A549 (cell line): ENCODE results near the gene DHRS11.

Experiments
- CTCF ChIP-seq: fragments of >200 bp; sonication (Bioruptor Twin); formaldehyde crosslinking; IDR thresholded peaks from 3 replicates; pipeline ENCODE4 v1.5.1; 2016
- ESRRA ChIP-seq: fragments of 150-350 bp; IDR thresholded peaks from 2 replicates; pipeline ENCODE4 v1.6.1; 2014; ENCODE audit warnings: mild to moderate bottlenecking, low read length, borderline replicate concordance
- FOSL2 ChIP-seq, 2 experiments: fragments of 450-650 bp in 1 of 2; fragments of >200 bp in 1 of 2; sonication (Bioruptor Twin) in 1 of 2; formaldehyde crosslinking; IDR thresholded peaks; 2 replicates each; pipeline versions ENCODE4 v1.5.0 to v1.6.1; 2016 to 2020; ENCODE audit warnings: mild to moderate bottlenecking in 1 of 2, moderate library complexity in 1 of 2
- HMGXB4 ChIP-seq: fragments of 250-450 bp; sonication (Bioruptor Pico); IDR thresholded peaks from 2 replicates; pipeline ENCODE4 v1.5.0; 2021; ENCODE audit warnings: mild to moderate bottlenecking, moderate library complexity, borderline replicate concordance
- HOXB13 ChIP-seq: fragments of 250-450 bp; sonication (Bioruptor Pico); IDR thresholded peaks from 2 replicates; pipeline ENCODE4 v1.5.0; 2020; ENCODE audit warnings: low read depth, mild to moderate bottlenecking, moderate library complexity
- HOXB5 ChIP-seq: fragments of 250-450 bp; sonication (Bioruptor Pico); IDR thresholded peaks from 2 replicates; pipeline ENCODE4 v1.5.0; 2020; ENCODE audit warnings: mild to moderate bottlenecking, moderate library complexity
- MAX ChIP-seq: IDR thresholded peaks from 2 replicates; pipeline ENCODE4 v1.6.1; 2012
- POLR2A ChIP-seq: IDR thresholded peaks from 2 replicates; pipeline ENCODE4 v1.6.1; 2012; ENCODE audit warnings: mild to moderate bottlenecking, low read length
- RCOR1 ChIP-seq: fragments of 150-350 bp; IDR thresholded peaks from 2 replicates; pipeline ENCODE4 v1.6.1; 2014; ENCODE audit warnings: antibody characterized with exemption, low read length, low read depth
- REST ChIP-seq: fragments of 200-600 bp; sonication (generic); IDR thresholded peaks from 2 replicates; pipeline ENCODE4 v1.6.1; 2016; ENCODE audit warnings: antibody characterized with exemption, mild to moderate bottlenecking, moderate library complexity
- RFX5 ChIP-seq: fragments of 450-650 bp; IDR thresholded peaks from 2 replicates; pipeline ENCODE4 v1.7.1; 2014; ENCODE audit warnings: antibody characterized with exemption, mild to moderate bottlenecking, moderate library complexity
- RNF2 ChIP-seq: fragments of 200-600 bp; sonication (generic); IDR thresholded peaks from 2 replicates; pipeline ENCODE4 v1.6.1; 2016; ENCODE audit warnings: low read depth, mild to moderate bottlenecking, antibody characterized with exemption, moderate library complexity, borderline replicate concordance

GRCh38 chr17:36612323-36612722 is 20.6 kb downstream of the DHRS11 start:
- TF ChIP-seq CTCF (no peak), FOSL2 (IDR thresholded peaks at IDR 0.05) (no peak), FOSL2 (CRISPR knock-in tag; IDR thresholded peaks at IDR 0.05) (no peak), HOXB5 (CRISPR knock-in tag) (no peak), RCOR1 (no peak), HMGXB4 (CRISPR knock-in tag) (no peak), HOXB13 (CRISPR knock-in tag) (no peak), ESRRA (no peak), POLR2A (no peak), RFX5 (no peak), REST (no peak), MAX (no peak), RNF2 (no peak)
